Measurements from ENCODE around the gene DNAH2. TPM values are rescaled to one million over a fixed set of nuclear protein-coding genes. Genes with fewer than 3 reads are reported as not detected.

The DNAH2 gene
- polyA plus RNA-seq, 1 experiment, result 0.06 TPM

- Histone ChIP-seq H3K4me3 (ENCODE audit: low read depth, low read length) (no peak overlapping the region), H3K27me3 (ENCODE audit: control insufficient read depth, insufficient read depth, low read length) (no peaks in the 10 kb centered on the region), H3K9me3 (ENCODE audit: control insufficient read depth, insufficient read depth, low read length) (peaks cover 2% of the 10 kb centered on the region; the same call in 1 of the 2 replicates), H3K27ac (ENCODE audit: low read depth, low read length) (no peak overlapping the region)
- ChIA-PET POLR2A (interaction anchor here (0.6 kb wide), 1 partner anchor 276 kb away, joined by 3 read pairs; no protein-coding TSS in a partner anchor), CTCF (interaction anchor here (0.7 to 1.7 kb wide), 2 partner anchors 15 to 141 kb away, joined by 3 to 6 read pairs; no protein-coding TSS in a partner anchor)
- TF ChIP-seq CTCF (IDR thresholded peaks at IDR 0.05; ENCODE audit: low read depth, low read length), result no peak
- DNase-seq (ENCODE audit: low read depth, low spot score), result no peak
These were observed 131.7 kb downstream of the DNAH2 start for GRCh38 chr17:7849130-7849750.

- no peak overlapping the region for H3K4me3 ChIP-seq (ENCODE audit: low read depth, low read length)
- H3K27me3 ChIP-seq (ENCODE audit: control insufficient read depth, insufficient read depth, low read length), result no peaks in the 10 kb centered on the region
- no peak overlapping the region for H3K27ac ChIP-seq (ENCODE audit: low read depth, low read length)
- DNase-seq (ENCODE audit: low read depth, low spot score), result no peak
- H3K9me3 ChIP-seq (ENCODE audit: control insufficient read depth, insufficient read depth, low read length), result no peaks in the 10 kb centered on the region; the same call in 1 of the 2 replicates
- ChIA-PET CTCF (interaction anchor here (1.2 to 1.7 kb wide), 3 partner anchors 106 to 218 kb away, joined by 5 to 6 read pairs (median 6); no protein-coding TSS in a partner anchor), POLR2A (interaction anchor here (1.0 kb wide), 1 partner anchor 16 kb away, joined by 3 read pairs; the partner anchor contains the start of gene KDM6B)
- TF ChIP-seq CTCF (IDR thresholded peaks at IDR 0.05; ENCODE audit: low read depth, low read length), result no peak
These were observed 132.4 kb downstream of the DNAH2 start for GRCh38 chr17:7849751-7850504.

GRCh38 chr17:7850701-7851437, 133.3 kb downstream of the DNAH2 start:
- POLR2A ChIA-PET, result interaction anchor here (1.0 kb wide), 1 partner anchor 17 kb away, joined by 3 read pairs; the partner anchor contains the start of gene KDM6B

More at GRCh38 chr17:7850701-7851437, 133.3 kb downstream of the DNAH2 start:
- Histone ChIP-seq H3K4me3 (ENCODE audit: low read depth, low read length) (no peak overlapping the region), H3K9me3 (ENCODE audit: control insufficient read depth, insufficient read depth, low read length) (no peaks in the 10 kb centered on the region; the same call in 1 of the 2 replicates), H3K27me3 (ENCODE audit: control insufficient read depth, insufficient read depth, low read length) (no peaks in the 10 kb centered on the region), H3K27ac (ENCODE audit: low read depth, low read length) (no peak overlapping the region)
- no peak for DNase-seq (ENCODE audit: low read depth, low spot score)
- CTCF ChIA-PET, result interaction anchor here (0.6 to 1.7 kb wide), 5 partner anchors 10 to 219 kb away, joined by 3 to 6 read pairs (median 5); no protein-coding TSS in a partner anchor
- no peak for TF ChIP-seq CTCF (IDR thresholded peaks at IDR 0.05; ENCODE audit: low read depth, low read length)
